Stimulated activated naive CD8-positive, alpha-beta T cell treated with anti-CD3 and anti-CD28 coated beads, Interleukin-15, Interleukin-2, amounts not matched to agents 100 U/mL and 50 U/mL, for 24 hours (primary cell): ENCODE data around the gene MTF2.
A peak's percentile ranks its signal among the peaks of the same experiment; 100 is the strongest.
"Not testable (repeated sequence)": the region's sequence is repeated elsewhere in the genome, so short reads cannot be mapped to it uniquely, and the experiment has no call there.

Experiments
- ATAC-seq: fragments of 150-1000 bp; cut with Tn5 transposase; one replicate; pipeline ENCODE4 v1.10.0; 2021
- DNase-seq: peaks from one replicate; pipeline ENCODE4 v3.0.0; 2021

MTF2 gene

DNA sequence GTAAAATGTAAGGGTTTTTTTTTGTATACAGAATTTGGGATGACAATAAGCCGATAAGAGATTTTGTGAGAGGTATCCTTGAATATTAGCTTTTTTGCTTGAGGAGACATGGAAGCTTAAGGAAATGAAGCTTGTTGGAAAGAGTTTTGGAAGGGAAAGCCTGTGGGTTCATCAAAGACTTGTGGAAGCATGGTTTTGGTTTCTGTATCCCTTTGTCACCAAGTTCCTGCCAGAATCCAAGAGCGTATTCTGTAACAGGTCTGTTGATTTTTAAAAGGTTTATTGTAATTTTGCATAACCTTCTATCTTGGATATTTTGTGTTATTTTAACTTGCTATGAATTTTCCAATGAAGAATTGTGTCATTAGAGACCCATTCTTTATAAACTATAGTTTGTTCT lies 63.1 kb downstream of the MTF2 start:
- ATAC-seq = no peak
- no peak for DNase-seq

DNA sequence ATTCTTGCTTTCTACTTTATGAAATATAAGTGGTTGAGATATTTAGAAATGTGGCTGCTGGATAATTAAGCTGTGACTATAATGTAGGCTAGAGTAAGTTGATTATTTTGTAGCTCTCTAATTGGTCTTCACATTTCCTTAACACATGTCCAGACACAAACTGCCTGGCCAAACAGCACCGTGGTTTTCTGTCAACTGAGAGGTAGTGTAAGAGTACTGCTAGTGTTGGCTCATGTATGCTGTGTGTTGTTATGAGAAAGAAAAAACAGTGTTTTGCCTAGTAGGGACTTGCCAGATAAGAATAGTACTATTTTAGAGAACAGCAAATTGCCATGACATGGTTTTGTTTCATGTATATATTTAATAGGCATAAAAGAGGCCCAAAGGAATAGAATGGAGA lies 64.1 kb downstream of the MTF2 start:
- no peak for ATAC-seq
- no peak for DNase-seq

DNA sequence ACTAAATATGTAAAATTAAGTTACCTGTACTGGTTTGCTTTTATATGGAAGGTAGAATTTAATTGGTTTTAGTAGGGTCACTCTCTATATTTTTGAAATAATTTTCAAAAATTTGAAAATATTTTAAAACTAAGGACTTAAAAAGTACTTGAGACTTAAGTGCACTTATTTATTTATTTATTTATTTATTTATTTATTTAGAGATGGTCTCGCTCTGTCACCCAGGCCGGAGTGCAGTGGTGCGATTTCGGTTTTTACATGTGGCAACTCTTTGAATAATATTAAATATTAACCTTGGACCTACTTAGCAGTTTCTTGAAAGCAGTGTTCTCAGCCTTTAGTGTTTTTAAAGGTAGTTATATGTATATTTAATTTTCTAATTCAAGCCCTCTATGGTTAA lies 64.7 kb downstream of the MTF2 start:
- ATAC-seq (no peak), DNase-seq (no peak)

DNA sequence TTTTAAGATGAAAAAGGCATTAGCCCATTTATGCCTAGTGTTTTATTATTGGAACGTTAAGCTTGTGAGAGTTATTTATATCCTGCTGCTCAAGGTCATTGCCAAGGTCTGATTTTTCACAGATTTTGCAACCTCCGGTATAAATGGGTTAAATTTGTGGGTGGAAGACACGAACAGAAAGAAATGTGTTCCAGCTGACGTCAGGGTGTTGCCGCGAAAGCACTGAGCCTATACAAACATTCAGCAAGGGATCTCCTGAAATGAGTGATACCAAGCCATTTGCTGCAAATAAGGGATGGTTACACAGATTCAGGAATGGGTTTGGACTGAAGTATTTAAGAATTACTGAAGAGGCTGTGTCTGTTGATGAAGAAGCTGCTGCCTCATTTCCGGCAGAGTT lies 68.9 kb downstream of the MTF2 start:
- no peak for ATAC-seq
- no peak for DNase-seq

DNA sequence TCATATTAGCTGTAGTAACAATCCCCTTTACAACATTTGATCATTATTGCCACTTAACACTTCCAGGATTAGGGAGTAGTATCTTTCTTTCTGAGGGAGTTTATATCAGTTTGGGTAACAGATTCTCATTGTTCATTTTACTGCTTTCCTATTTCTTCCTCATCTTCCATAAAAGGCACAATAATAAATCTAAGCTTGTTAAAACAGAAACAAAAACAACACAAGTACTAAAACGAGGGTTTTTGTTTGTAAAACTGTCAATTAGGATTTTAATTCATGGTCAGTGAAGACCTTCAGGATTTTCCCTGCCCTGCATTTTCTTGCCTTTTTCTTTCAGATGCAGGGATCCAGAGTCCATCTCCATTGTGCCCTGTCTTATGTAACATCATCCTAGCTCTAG lies 71.6 kb downstream of the MTF2 start:
- no peak for DNase-seq

DNA sequence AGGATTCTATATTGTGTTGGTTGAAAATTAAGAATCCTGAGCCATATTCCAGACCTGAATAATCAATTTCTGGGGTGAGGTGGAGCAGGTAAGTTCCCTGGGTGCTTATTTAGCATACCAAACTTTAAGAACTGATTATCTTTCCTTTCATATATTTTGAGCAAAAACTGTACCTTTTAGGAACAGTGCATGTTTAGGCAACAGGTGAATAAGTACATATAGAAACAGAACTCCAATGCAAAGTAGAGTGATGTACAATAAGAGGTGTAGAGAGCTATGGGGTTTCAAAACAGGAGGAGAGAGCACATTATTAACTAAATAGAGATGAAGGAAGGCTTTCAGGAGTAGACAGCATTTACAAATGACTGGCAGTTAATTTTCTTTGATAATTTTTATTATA lies 72.4 kb downstream of the MTF2 start:
- DNase-seq (no peak), ATAC-seq (no peak)

More for the DNA sequence above, 71.6 kb downstream of the MTF2 start:
- ATAC-seq = no peak

DNA sequence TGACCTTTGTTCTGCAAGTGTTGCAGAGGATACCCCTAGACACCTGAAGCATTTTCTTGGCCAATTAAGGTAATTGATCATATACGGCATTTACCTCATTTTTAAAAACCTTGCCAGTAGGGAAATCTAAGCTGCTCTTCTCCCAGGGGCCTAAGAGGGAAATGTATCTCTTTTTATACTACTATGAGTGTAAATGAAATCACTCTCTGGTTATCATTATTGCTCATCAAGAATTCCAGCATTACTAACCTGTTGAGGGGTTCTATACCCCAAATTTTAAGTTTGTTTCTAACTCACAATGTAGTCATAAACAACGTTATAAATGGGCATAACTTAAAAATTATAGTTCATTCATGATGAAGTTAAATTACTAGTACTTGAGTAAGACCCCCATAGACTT lies 73.8 kb downstream of the MTF2 start:
- ATAC-seq (no peak), DNase-seq (no peak)

DNA sequence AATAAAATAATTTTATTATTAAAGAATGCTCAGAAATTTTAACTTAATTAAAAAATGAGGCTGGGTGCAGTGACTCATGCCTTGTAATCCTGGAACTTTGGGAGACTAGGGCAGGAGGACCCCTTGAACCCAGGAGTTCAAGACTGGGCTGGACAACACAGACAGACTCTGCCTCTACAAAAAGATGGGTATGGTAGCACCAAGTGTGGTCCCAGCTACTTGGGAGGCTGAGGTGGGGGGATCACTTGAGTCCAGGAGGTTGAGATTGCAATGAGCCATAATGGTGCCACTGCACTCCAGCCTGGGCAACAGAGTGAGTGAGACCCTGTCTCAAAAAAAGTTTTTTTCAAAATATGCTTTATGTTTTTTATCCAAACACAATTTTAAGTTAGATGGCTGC lies 75.8 kb downstream of the MTF2 start:
- no peak for ATAC-seq
- no peak for DNase-seq

DNA sequence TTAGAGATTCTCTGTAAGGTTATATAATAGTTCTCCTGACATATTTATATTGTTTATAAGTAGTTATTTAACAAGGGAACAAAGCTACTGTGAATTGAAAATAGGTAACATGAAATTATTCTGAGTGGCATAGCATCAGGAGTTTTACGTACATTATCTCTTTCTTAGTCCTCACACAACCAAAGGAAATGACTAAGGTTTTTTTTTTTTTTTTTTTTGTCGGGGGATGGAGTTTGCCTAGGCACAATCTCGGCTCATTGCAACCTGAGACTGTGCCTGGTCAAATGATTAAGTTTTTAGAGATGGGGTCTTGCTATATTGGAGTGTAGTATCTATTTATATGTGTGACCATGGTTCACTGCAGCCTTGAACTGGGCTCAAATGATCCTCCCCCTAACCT lies 76.3 kb downstream of the MTF2 start:
- peak; percentile 52 for ATAC-seq
- no peak for DNase-seq

DNA sequence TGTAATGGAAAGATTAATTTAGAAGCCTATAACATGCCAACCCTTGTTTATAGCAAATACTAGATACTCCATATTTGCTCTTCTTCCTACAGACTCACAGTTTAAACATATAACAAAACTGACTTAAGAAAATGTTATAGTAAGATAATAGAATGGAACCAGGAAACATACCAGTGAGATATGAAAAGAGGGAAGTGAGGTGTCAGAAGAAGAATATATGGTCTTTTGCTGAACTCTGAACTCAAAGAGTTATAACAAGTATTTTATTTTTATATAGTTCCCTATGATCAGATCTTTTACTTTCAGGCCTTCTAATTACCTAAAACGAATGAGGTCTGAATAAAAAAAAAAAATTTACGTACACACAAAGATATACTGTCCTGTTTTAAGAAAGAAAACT lies 80.3 kb downstream of the MTF2 start:
- ATAC-seq (no peak), DNase-seq (no peak)

DNA sequence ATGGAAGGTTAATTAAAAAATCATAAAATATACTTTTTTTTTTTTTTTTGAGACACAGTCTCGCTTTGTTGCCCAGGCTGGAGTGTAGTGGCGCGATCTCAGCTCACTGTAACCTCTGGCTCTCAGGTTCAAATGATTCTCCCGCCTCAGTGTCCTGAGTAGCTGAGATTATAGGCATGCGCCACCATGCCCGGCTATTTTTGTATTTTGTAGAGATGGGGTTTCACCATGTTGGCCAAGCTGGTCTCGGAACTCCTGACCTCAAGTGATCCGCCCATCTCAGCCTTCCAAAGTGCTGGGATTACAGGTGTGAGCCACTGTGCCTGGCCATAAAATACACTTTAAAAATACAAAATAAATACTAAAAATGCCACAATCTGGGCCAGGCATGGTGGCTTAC lies 84.2 kb downstream of the MTF2 start:
- DNase-seq, ATAC-seq: not testable (repeated sequence)

DNA sequence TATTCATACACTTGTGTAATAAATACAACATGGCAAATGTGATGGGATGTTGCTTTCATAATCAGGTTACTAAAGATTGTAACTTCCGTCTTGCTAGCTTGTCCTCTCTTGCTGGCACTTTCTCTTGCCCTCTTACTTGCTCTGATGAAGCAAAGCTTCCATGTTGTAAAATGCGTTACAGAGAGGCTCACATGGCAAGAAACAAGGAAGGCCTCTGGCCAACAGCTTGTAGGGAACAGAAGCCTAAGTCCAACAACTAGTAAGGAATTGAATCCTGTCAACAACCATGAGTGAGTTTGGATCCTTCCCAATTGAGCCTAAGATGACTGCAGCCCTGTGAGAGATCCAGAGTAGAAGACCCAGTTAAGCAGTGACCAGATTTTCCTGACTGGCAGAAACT lies 85.7 kb downstream of the MTF2 start:
- ATAC-seq (no peak), DNase-seq (no peak)

DNA sequence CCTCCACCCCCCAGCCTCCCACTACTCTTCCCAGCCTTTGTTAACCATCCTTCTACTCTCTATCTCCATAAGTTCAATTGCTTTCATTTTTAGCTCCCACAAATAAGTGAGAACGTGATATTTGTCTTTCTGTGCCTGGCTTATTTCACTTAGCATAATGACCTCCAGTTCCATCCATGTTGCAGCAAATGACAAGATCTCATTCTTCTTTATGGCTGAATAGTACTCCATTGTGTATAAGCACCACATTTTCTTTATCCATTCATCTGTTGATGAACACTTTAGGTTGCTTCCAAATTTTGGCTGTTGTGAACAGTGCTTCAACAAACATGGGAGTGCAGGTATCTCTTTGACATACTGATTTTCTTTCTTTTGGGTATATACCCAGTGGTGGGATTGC lies 86.8 kb downstream of the MTF2 start:
- ATAC-seq, DNase-seq: not testable (repeated sequence)

DNA sequence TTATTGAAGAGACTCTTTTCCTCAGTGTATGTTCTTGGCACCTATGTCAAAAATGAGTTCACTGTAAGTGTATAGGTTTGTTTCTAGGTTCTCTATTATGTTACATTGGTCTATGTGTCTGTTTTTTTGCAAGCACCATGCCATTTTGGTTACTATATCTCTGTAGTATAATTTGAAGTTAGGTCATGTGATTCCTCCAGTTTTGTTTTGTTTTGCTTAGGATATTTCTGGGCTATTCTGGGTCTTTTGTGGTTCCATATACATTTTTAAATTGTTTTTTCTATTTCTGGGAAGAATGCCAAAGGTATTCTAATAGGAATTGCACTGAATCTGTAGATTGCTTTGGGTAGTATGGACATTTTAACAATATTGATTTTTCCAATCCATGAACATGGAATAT lies 87.9 kb downstream of the MTF2 start:
- ATAC-seq (no peak), DNase-seq (no peak)

DNA sequence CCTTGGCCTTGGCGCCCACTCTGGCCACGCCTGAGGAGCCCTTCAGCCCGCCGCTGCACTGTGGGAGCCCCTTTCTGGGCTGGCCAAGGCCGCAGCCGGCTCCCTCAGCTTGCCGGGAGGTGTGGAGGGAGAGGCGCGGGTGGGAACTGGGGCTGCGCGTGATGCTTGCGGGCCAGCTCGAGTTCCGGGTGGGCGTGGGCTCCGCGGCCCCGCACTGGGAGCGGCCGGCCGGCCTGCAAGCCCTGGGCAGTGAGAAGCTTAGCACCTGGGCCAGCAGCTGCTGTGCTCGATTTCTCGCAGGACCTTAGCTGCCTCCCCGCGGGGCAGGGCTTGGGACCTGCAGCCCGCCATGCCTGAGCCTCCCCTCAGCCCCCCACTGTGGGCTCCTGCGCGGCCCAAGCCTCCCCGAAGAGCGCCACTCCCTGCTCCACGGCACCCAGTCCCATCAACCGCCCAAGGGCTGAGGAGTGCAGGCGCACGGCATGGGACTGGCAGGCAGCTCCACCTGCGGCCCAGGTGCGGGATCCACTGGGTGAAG lies 91.1 kb downstream of the MTF2 start:
- not testable (repeated sequence) for ATAC-seq, DNase-seq

DNA sequence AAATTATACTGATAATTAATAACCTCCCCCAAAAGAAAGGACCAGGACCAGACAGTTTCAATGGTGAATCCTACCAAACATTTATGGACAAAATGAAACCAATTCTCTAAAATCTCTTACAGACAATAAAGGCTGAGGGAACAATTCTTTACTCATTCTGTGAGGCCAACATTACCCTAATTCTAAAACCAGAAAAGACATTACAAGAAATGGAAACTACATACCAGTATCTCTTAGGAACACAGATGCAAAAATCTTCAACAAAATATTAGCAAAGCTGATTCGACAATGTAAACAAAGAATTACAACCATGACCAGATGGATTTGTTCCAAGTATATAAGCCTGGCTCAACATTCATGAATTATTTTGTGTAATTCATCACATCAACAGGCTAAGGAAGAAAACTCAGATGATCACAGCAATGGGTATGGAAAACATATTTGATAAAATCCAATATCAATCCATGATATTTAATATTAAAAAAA lies 92.5 kb downstream of the MTF2 start:
- DNase-seq = no peak
- ATAC-seq = peak; percentile 36

DNA sequence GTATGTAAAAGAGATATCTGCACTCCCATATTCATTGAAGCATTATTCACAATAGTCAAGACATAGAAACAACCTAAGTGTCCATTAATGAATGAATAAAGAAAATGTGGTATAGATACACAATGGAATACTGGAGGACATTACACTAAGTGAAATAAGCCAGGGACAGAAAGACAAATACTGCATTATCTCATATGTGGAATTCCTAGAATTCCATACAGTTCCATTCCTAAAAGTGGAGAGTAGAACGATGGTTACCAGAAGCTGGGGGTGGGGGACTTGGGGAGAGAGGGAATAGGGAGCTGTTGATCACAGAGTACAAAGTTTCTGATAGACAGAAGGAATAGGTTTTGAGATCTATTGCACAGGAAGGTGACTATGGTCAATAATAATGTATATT lies 93.7 kb downstream of the MTF2 start:
- DNase-seq (no peak), ATAC-seq (no peak)

DNA sequence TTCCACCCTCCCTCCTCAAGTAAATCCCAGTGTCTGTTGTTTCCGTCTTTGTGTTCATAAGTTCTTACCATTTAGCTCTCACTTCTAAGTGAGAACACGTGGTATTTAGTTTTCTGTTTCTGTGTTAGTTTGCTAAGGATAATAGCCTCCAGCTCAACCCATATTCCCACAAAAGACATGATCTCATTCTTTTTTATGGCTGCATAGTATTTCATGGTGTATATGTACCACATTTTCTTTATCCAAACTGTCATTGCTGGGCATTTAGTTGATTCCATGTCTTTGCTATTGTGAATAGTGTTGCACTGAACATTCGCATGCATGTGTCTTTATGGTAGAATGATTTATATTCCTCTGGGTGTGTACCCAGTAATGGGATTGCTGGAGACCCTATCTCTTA lies 95.6 kb downstream of the MTF2 start:
- not testable (repeated sequence) for ATAC-seq, DNase-seq

DNA sequence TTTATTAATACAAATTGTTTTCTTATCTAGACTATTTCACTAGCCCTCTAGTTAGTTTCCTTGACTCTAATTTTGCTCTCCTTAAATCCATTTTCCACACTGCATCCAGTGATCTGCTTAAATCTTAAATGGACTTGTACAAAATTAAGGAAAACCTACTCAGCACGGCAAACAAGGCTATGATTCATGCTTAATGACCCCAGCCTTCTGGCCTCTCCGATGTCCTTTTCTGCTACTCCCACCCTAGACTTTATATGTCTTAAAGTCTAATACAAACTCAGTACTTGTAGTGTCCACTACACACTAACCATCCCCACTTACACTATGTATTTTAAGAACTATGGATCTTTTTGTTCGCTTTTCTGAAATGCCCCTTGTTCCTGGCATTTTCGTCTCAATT lies 98.9 kb downstream of the MTF2 start:
- ATAC-seq (no peak), DNase-seq (no peak)

DNA sequence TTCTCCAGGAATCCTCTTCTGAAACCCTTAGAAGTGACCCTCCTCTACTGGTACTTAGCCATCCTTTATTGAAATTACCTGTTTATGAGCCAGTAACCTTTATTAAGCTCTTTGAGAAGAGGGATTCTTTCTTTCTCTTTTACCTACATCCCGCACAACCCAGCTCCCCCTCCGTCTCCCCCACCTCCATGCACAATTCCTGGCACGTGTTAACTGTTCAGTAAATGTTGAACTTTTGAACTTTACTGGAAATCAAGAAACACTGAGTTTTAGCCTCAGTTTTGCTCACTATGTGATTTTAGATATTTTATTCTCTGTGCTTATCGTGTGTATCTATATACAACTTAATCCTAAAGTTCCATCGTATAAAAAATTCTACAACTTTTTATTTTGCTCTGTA lies 99.3 kb downstream of the MTF2 start:
- DNase-seq (no peak), ATAC-seq (no peak)

DNA sequence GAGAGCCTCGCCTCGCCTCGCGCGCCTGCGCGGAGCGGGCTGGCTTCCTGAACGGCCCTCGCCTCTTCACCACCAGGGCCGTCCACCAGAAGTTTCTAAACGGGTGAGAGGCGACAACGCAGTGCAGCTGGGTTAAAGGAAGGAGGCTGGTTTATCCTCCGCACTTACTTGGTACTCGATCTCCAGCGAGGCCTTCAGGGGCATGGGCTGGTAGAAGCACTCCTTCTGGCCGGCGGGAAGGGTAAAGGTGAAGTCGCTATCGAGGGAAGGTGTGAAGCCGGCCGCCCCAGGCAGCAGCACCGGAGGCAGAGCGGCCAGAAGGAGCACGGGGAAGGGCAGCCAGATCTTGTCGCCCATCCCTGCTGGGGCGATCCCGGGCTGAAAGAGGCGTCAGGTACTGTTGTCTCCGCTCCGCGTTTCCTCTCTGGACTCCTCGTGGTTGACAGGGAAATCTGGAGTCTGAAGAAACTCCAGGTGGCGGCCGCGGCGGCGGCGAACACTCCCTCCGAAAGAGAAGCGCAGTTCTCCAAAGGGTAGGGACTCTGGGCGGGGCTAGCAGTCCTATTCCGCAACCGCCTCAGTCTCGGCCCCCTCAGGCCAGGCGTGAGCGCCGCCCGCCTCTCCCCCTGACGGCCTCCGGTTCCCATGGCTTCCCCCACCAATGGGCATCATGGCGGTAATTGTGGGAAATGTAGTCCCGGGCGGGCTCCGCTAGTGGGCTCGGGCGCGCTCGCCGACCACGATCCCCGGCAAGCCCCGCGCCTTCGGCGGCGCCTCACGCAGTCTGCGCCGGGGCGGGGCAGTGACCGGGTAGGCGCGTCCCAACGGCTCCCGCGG lies 101.0 kb downstream of the MTF2 start, which contains the start of gene TMED5:
Gene TMED5, minus strand, starts transcription at position 528 of the 837 bp plus-strand sequence. Its CDS starts 171 bp downstream, at position 357.
- peak; percentile 89 for ATAC-seq
- DNase-seq = peak; percentile 95

DNA sequence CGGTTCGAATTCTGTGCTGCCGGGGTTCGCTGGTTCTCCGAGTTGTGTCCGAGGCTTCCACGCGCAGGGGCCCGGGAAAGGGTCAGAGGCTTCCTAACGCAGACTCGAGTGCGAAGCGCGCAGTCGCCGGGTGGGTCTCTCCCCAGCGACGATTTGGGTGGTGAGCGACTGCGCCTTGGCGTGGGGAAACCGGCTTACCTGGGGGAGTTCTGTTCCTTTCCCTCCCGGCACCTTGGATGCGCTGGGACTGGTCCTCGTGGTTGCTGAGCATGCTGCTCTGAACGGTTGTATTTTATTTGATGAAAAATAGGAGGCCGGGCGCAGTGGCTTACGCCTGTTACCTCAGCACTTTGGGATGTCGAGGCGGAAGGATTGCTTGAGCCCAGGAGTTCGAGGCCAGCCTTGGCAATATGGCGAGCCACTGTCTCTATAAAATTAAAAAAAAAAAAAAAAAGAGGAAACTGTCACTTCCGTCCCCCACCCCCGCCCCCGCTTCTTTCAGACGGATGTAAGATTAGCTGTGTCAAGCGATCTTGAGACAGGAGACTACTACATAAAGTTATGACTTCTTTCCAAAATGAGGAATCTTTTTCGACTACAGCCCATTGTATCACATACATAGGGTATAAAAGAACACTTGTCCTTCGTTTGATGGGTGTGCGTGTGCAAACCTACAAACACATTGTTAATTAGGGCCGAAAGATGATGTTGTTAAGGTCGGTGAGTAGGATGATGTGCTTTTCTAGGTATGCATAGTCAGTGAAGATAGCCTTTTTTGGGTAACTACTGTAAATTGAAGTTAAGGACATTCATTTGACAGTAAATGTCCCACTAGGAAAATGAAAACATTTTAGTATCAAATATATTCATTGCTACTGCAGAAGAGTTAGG lies 101.9 kb downstream of the MTF2 start, which contains the start of gene CCDC18:
Gene CCDC18, plus strand, starts transcription at position 2 of the 891 bp plus-strand sequence. CDS start 2,638 bp downstream, outside the sequence.
- DNase-seq (peak; percentile 58), ATAC-seq (peak; percentile 9)

DNA sequence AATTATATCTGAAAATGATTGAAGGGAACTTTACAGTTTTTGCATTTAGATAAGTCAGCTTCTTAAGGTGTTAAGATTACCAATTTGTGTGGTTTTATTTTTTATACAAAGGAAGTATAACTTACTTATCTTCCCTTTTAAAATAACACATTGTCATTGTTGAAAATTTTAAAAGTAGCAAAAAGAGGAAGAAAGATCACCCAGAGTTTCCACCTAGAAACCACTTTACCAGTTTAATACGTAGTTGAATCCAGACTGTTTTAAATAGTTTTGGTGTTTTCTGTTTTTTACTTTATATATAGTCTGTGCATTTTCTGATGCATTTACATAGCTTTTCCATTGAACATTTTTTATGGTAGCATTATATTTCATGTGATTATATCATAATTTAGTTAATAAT lies 107.6 kb downstream of the MTF2 start:
- ATAC-seq (no peak), DNase-seq (no peak)
